ENCODE data around the gene DLG2.

Gene DLG2

DNA sequence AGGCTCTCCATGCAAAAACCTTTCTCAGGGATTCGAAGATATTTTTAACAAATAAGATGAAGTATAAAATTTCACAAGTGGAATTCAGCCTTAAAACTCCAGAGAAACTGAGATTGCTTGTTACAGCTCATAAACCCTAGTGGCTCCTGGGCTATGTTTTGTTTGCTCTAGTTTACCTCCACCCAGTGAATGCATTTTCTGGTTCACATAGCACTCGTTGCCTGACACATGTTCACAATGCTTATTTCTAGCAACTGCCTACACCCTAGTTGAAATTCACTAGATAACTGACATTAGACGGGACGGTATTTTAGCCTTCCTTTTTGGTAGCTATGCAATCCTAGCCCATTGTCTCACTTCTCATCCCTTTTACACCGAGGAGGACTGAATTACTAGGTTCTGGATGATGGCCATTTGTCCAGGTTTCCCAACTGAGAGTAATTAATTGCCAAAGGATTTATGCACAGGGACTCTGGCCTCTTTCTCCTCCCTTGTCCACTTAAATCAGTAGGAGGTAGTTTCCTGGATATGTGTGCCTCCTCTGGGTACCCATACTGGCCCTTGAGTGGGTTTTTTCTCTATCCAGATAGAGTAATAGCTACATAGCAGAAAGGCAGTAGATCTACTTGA lies 951.6 kb downstream of the DLG2 start:
- Mint-ChIP-seq H3K27me3 (ENCODE audit: low read depth, poor library complexity) (no peaks in the 10 kb centered on the region), H3K4me3 (no peak overlapping the region), H3K4me1 (peaks cover 20% of the 10 kb centered on the region), H3K9me3 (no peaks in the 10 kb centered on the region), H3K36me3 (ENCODE audit: low read depth) (no peaks in the 10 kb centered on the region), H3K27ac (peak overlapping the region; percentile 86)
- DNase-seq, result no peak
- TF ChIP-seq, protein P1, sequence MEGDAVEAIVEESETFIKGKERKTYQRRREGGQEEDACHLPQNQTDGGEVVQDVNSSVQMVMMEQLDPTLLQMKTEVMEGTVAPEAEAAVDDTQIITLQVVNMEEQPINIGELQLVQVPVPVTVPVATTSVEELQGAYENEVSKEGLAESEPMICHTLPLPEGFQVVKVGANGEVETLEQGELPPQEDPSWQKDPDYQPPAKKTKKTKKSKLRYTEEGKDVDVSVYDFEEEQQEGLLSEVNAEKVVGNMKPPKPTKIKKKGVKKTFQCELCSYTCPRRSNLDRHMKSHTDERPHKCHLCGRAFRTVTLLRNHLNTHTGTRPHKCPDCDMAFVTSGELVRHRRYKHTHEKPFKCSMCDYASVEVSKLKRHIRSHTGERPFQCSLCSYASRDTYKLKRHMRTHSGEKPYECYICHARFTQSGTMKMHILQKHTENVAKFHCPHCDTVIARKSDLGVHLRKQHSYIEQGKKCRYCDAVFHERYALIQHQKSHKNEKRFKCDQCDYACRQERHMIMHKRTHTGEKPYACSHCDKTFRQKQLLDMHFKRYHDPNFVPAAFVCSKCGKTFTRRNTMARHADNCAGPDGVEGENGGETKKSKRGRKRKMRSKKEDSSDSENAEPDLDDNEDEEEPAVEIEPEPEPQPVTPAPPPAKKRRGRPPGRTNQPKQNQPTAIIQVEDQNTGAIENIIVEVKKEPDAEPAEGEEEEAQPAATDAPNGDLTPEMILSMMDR (IDR thresholded peaks at IDR 0.05), result no peak

DNA sequence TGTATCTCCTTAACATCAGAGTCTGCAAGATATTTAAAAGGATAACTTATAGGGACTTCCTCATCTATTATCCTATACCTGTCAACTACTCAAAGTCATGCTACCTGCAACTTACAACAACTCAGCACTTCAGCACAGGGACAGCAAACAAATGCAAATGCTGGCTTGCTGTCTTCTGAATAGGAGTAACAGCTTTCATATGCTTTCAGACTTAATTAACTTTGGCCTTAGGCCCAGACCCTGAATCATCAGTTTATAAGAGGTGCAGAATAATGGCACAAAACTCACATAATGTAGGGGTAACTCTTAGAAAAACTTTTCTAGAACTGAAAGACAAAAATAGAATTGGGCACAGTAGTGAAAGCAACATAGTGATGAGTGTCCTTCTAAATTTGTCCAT lies 953.4 kb downstream of the DLG2 start:
- Mint-ChIP-seq H3K4me1 (peaks cover 20% of the 10 kb centered on the region), H3K27me3 (ENCODE audit: low read depth, poor library complexity) (peaks cover 4% of the 10 kb centered on the region), H3K9me3 (no peaks in the 10 kb centered on the region), H3K36me3 (ENCODE audit: low read depth) (no peaks in the 10 kb centered on the region), H3K27ac (no peak overlapping the region), H3K4me3 (no peak overlapping the region)
- TF ChIP-seq, protein P1 (IDR thresholded peaks at IDR 0.05), result no peak
- DNase-seq, result no peak

DNA sequence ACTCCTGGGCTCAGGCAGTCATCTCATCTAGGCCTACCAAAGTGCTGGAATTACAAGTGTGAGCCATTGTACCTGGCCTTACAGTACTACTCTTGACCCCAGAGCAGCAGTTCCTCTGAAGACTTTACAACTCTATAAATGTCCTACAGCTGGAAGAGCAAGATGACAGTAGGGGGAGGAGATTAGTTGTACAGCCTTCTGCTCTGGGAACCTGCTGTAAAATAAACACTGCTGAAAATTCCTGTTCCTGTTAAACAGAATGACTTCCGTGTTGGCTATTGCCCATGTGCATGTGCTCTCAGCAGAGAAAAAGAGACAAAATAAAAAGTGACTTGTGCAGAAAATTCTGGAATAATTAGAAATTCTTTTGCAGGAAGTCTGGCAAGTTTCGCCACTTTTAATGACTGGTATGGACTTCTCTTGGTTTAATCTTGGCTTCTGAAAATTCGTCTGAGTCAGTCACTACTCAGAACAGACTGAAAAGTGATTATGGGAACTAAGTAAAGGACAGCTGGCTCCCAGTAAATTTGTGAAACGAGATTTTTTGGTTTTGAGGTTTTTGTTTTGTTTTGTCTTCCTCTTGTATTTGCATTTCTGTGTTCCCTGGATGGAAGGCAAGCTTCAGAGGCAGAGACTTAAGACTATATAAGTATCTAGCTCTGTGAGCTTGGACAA lies 955.7 kb downstream of the DLG2 start:
- Mint-ChIP-seq H3K9me3 (no peaks in the 10 kb centered on the region), H3K4me1 (peaks cover 20% of the 10 kb centered on the region)
- TF ChIP-seq, protein P1 (IDR thresholded peaks at IDR 0.05), result no peak

DNA sequence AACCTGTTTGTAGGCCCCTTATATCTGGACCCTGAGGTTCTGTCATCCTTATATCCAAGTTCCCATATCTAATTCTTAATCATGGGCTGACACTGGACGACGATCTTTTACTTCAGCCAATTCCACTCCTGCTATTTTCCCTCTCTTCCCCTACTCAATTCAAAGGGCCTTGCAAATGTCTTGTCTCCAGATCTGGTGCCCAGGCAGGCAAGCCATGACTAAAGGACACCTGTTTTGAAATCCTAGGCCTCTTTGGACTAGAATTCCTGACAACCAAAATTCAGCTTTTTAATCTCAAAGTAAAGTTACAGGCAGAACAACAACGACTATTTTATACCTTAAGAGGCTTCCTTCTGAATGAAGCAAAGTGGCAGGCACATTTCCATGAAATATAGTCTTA lies 963.4 kb downstream of the DLG2 start:
- no peaks in the 10 kb centered on the region for H3K27me3 Mint-ChIP-seq (ENCODE audit: low read depth, poor library complexity)
- no peaks in the 10 kb centered on the region for H3K4me1 Mint-ChIP-seq
- H3K9me3 Mint-ChIP-seq, result no peaks in the 10 kb centered on the region
- no peak for DNase-seq
- no peak overlapping the region for H3K4me3 Mint-ChIP-seq
- TF ChIP-seq, protein P1 (IDR thresholded peaks at IDR 0.05), result no peak
- H3K36me3 Mint-ChIP-seq (ENCODE audit: low read depth), result no peaks in the 10 kb centered on the region
- no peak overlapping the region for H3K27ac Mint-ChIP-seq

More for the DNA sequence above, 955.7 kb downstream of the DLG2 start:
- Mint-ChIP-seq H3K4me3 (no peak overlapping the region), H3K27ac (no peak overlapping the region), H3K36me3 (ENCODE audit: low read depth) (no peaks in the 10 kb centered on the region), H3K27me3 (ENCODE audit: low read depth, poor library complexity) (peaks cover 4% of the 10 kb centered on the region)
- no peak for DNase-seq

DNA sequence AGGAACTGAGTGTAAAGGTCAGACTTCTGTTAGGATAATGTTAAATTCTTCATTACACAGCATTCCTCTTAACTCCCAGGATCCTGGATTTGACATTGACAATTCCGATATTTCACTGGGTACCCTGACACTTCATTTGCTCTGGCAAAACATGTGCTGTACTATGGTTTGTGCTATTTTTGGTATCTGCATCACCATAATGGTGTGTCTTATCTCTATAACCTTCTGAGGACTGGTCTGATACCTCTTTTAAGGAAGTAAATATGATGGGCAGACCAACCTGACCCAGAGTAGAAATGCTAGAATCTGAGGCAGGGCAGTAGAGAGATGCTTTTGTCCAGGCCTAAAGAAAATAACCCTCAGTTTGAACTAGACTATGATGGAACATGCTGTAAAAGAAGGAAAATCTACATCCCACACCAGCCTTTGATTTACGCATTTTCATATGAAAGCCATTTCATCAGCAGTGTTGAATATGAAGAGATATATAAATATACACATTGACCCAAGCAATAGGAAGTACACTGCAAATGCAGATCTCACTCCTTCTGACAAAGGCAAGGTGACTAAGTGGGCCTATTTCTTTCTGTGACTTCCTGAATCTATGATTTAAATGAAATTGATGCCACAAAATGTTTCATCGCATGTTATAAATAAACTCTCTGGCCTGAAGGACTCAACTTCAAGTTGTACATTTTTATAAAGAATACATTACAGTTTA lies 966.7 kb downstream of the DLG2 start:
- H3K27ac Mint-ChIP-seq, result no peak overlapping the region
- H3K4me3 Mint-ChIP-seq, result no peak overlapping the region
- DNase-seq, result no peak
- no peaks in the 10 kb centered on the region for H3K36me3 Mint-ChIP-seq (ENCODE audit: low read depth)
- H3K4me1 Mint-ChIP-seq, result no peaks in the 10 kb centered on the region
- H3K27me3 Mint-ChIP-seq (ENCODE audit: low read depth, poor library complexity), result no peaks in the 10 kb centered on the region
- TF ChIP-seq, protein P1 (IDR thresholded peaks at IDR 0.05), result no peak
- H3K9me3 Mint-ChIP-seq, result no peaks in the 10 kb centered on the region

All from nephron progenitor cell (in vitro differentiated cells).